Liver (tissue), 9 donors: ENCODE data around the gene GMPS. TPM values are rescaled to one million over a fixed set of nuclear protein-coding genes. Genes with fewer than 3 reads are reported as not detected.

Source experiments
- DNase-seq: peaks from one replicate; pipeline ENCODE4 v3.0.0-alpha.2; 2017; ENCODE audit warnings: low spot score
- H3K27ac ChIP-seq, 2 donors: one replicate each; pipeline ENCODE4 v1.7.0; 2013; ENCODE audit warnings: inconsistent platforms in 2 of 2, low read length in 2 of 2, control low read depth in 1 of 2, low read depth in 1 of 2, mild to moderate bottlenecking in 1 of 2
- H3K27me3 ChIP-seq, 4 donors: one replicate each; pipeline versions ENCODE4 v1.6.1 to v1.7.0; 2013; ENCODE audit warnings: low read length in 3 of 4, inconsistent platforms in 1 of 4, mild to moderate bottlenecking in 1 of 4, moderate library complexity in 1 of 4; ENCODE audit not compliant: control insufficient read depth in 4 of 4, insufficient read depth in 4 of 4
- H3K36me3 ChIP-seq, 4 donors: one replicate each; pipeline versions ENCODE4 v1.6.1 to v1.7.0; 2013; ENCODE audit warnings: low read length in 3 of 4, mild to moderate bottlenecking in 3 of 4, low read depth in 1 of 4, moderate library complexity in 1 of 4; ENCODE audit not compliant: control insufficient read depth in 4 of 4, insufficient read depth in 3 of 4
- H3K4me1 ChIP-seq, 4 donors: one replicate each; pipeline versions ENCODE4 v1.6.1 to v1.7.0; 2013; ENCODE audit warnings: low read length in 3 of 4, mild to moderate bottlenecking in 3 of 4, moderate library complexity in 1 of 4; ENCODE audit not compliant: control insufficient read depth in 4 of 4, insufficient read depth in 4 of 4
- H3K4me3 ChIP-seq, 3 donors: one replicate each; pipeline versions ENCODE4 v1.6.1 to v1.7.0; 2013; ENCODE audit warnings: low read length in 3 of 3, control low read depth in 1 of 3, low read depth in 1 of 3, mild to moderate bottlenecking in 1 of 3
- H3K9ac ChIP-seq, 2 donors: one replicate each; pipeline ENCODE4 v1.7.0; 2013; ENCODE audit warnings: low read length in 2 of 2, mild to moderate bottlenecking in 2 of 2, moderate library complexity in 2 of 2, control low read depth in 1 of 2, low read depth in 1 of 2
- H3K9me3 ChIP-seq, 4 donors: one replicate each; pipeline versions ENCODE4 v1.6.1 to v1.7.0; 2013; ENCODE audit warnings: low read length in 3 of 4; ENCODE audit not compliant: control insufficient read depth in 4 of 4
- ATF3 ChIP-seq: IDR thresholded peaks from 2 replicates; pipeline ENCODE4 v1.6.1; 2016; ENCODE audit warnings: antibody characterized with exemption
- CTCF ChIP-seq: fragments of 150-350 bp; IDR thresholded peaks from 2 replicates; pipeline ENCODE4 v1.5.1; 2017; ENCODE audit warnings: improper control_type of control experiment, low read depth, low read length; ENCODE audit not compliant: missing input control
- EGR1 ChIP-seq, 2 donors: IDR thresholded peaks; 2 replicates each; pipeline ENCODE4 v1.6.1; 2016 to 2018; ENCODE audit warnings: antibody characterized with exemption in 2 of 2, low read depth in 2 of 2
- FOXA1 ChIP-seq: IDR thresholded peaks from 2 replicates; pipeline ENCODE4 v1.6.1; 2016; ENCODE audit warnings: antibody characterized with exemption
- FOXA2 ChIP-seq: IDR thresholded peaks from 2 replicates; pipeline ENCODE4 v1.6.1; 2016; ENCODE audit warnings: antibody characterized with exemption
- GABPA ChIP-seq, 2 donors: IDR thresholded peaks in 1 of 2; conservative IDR thresholded peaks in 1 of 2; 2 replicates each; pipeline ENCODE4 v1.6.1; 2016; ENCODE audit warnings: antibody characterized with exemption in 2 of 2, mild to moderate bottlenecking in 1 of 2, moderate library complexity in 1 of 2
- HNF4A ChIP-seq, 2 donors: conservative IDR thresholded peaks; 2 replicates each; pipeline ENCODE4 v1.6.1; 2016; ENCODE audit warnings: antibody characterized with exemption in 2 of 2, mild to moderate bottlenecking in 2 of 2
- HNF4G ChIP-seq: IDR thresholded peaks from 2 replicates; pipeline ENCODE4 v1.6.1; 2016; ENCODE audit warnings: antibody characterized with exemption
- JUND ChIP-seq, 2 donors: IDR thresholded peaks; 2 replicates each; pipeline ENCODE4 v1.6.1; 2016; ENCODE audit warnings: antibody characterized with exemption in 2 of 2
- MAX ChIP-seq: IDR thresholded peaks from 2 replicates; pipeline ENCODE4 v1.6.1; 2016; ENCODE audit warnings: antibody characterized with exemption
- NR2F2 ChIP-seq: IDR thresholded peaks from 2 replicates; pipeline ENCODE4 v1.6.1; 2016; ENCODE audit warnings: antibody characterized with exemption
- RAD21 ChIP-seq, 2 donors: IDR thresholded peaks; 2 replicates each; pipeline ENCODE4 v1.6.1; 2016; ENCODE audit warnings: antibody characterized with exemption in 2 of 2, mild to moderate bottlenecking in 2 of 2
- REST ChIP-seq: IDR thresholded peaks from 2 replicates; pipeline ENCODE4 v1.6.1; 2016; ENCODE audit warnings: antibody characterized with exemption, mild to moderate bottlenecking
- RXRA ChIP-seq, 2 donors: IDR thresholded peaks; 2 replicates each; pipeline ENCODE4 v1.6.1; 2017 to 2018; ENCODE audit warnings: antibody characterized with exemption in 2 of 2, mild to moderate bottlenecking in 1 of 2
- SP1 ChIP-seq: IDR thresholded peaks from 2 replicates; pipeline ENCODE4 v1.6.1; 2018; ENCODE audit warnings: antibody characterized with exemption, mild to moderate bottlenecking
- TAF1 ChIP-seq: conservative IDR thresholded peaks from 2 replicates; pipeline ENCODE4 v1.6.1; 2016; ENCODE audit warnings: antibody characterized with exemption, mild to moderate bottlenecking
- YY1 ChIP-seq: IDR thresholded peaks from 2 replicates; pipeline ENCODE4 v1.6.1; 2016; ENCODE audit warnings: antibody characterized with exemption, mild to moderate bottlenecking
- ZBTB33 ChIP-seq: IDR thresholded peaks from 2 replicates; pipeline ENCODE4 v1.6.1; 2016; ENCODE audit warnings: antibody characterized with exemption
- WGBS: extraction: QIAGEN DNeasy Blood & Tissue Kit; methylation state at CpG from one replicate; pipeline ENCODE4 v1.1.7; 2013; 5-methylcytosine and 5-hydroxymethylcytosine counted together
- polyA plus RNA-seq, 2 donors: library from polyadenylated mRNA; stranded (reverse) in 1 of 2; unstranded in 1 of 2; fragments of 200-250 nt in 1 of 2; fragments of >200 nt in 1 of 2; fragmentation: Nextera tagmentation in 1 of 2; extraction: Ambion mirVana in 1 of 2; gene quantifications; one replicate each; pipeline versions ENCODE4 v1.2.1 to v1.2.3, GENCODE V29; 2013 to 2015
- total RNA-seq, 2 donors: library from RNA; depleted of rRNA; stranded (reverse); fragments of >200 nt; gene quantifications; one replicate each; pipeline ENCODE4 v1.2.3, GENCODE V29; 2014
- donor health status: healthy.
- donor health status: healthy.
- donor health status: healthy.
- donor health status: healthy.
- donor health status: healthy.

GMPS gene
- total and polyA plus RNA-seq, 4 donors, result 10.8 to 16.1 (median 14.8) TPM

GRCh38 chr3:155983834-155984474 lies 113.5 kb downstream of the GMPS start:
- no peaks in the 10 kb centered on the region for H3K36me3 ChIP-seq
- H3K9me3 ChIP-seq, result no peaks in the 10 kb centered on the region
- WGBS, result 93% methylated on average over 1 of the region's 1 CpG
- no peak overlapping the region for H3K27ac ChIP-seq
- no peaks in the 10 kb centered on the region for H3K27me3 ChIP-seq
- no peaks in the 10 kb centered on the region for H3K4me1 ChIP-seq
- TF ChIP-seq TAF1, result no peak
- TF ChIP-seq NR2F2, result no peak
- TF ChIP-seq RXRA (IDR thresholded peaks at IDR 0.05), result no peak
- TF ChIP-seq HNF4G, result no peak
- TF ChIP-seq MAX, result no peak
- no peak for TF ChIP-seq HNF4A (conservative IDR thresholded peaks at IDR 0.05)
- no peak for TF ChIP-seq YY1
- no peak for TF ChIP-seq CTCF
- TF ChIP-seq ATF3, result no peak
- TF ChIP-seq REST, result no peak
- TF ChIP-seq FOXA1, result no peak
- TF ChIP-seq SP1, result no peak
- no peak for TF ChIP-seq EGR1 (IDR thresholded peaks at IDR 0.05; ENCODE audit: low read depth in 2 of 2)
- TF ChIP-seq ZBTB33, result no peak
- no peak for TF ChIP-seq RAD21 (IDR thresholded peaks at IDR 0.05)
- TF ChIP-seq GABPA (IDR thresholded peaks at IDR 0.05 in 1 of 2, conservative IDR thresholded peaks at IDR 0.05 in 1 of 2), result no peak
- TF ChIP-seq JUND (IDR thresholded peaks at IDR 0.05), result no peak
- TF ChIP-seq FOXA2, result no peak
- no peak overlapping the region for H3K9ac ChIP-seq
- H3K4me3 ChIP-seq, result no peak overlapping the region
- no peak for DNase-seq
